Thyroid gland (tissue), 4 donors: ENCODE measurements around the gene NR2C1.

ENCODE experiments used
- POLR2A ChIP-seq, 2 donors: fragments of 450-650 bp; IDR thresholded peaks; one replicate each; pipeline ENCODE4 v1.6.1; 2017; ENCODE audit warnings: antibody characterized with exemption in 2 of 2, mild to moderate bottlenecking in 2 of 2, moderate library complexity in 1 of 2
- TF ChIP-seq, protein P1 (sequence below), 6 experiments: fragments of 200-600 bp in 3 of 6; fragments of 450-650 bp in 3 of 6; sonication (generic) in 3 of 6; IDR thresholded peaks; one replicate each; pipeline ENCODE4 v1.5.1; 2016 to 2019; ENCODE audit warnings: antibody characterized with exemption in 6 of 6, mild to moderate bottlenecking in 2 of 6, inconsistent platforms in 1 of 6, moderate library complexity in 1 of 6

DNA sequence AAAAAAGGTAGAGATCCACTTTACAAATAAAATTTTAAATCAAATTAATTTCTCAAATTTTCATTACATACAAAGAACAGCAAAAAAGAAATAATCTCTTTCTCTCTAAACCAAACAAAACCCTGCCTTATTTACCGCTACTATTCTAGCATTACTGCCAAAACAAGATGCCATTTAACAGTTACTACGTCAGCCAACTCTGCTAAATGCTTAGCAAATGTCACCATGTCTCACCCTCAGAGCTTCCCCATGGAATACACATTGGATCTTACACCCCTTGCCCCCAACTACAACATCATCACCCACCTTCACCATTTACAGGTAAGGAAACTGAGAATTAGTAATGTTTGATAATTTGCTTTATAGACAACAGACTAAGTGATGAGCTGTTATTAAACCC, 23.0 kb upstream of the NR2C1 start:
- TF ChIP-seq POLR2A (IDR thresholded peaks at IDR 0.05): no peak
- TF ChIP-seq, protein P1, sequence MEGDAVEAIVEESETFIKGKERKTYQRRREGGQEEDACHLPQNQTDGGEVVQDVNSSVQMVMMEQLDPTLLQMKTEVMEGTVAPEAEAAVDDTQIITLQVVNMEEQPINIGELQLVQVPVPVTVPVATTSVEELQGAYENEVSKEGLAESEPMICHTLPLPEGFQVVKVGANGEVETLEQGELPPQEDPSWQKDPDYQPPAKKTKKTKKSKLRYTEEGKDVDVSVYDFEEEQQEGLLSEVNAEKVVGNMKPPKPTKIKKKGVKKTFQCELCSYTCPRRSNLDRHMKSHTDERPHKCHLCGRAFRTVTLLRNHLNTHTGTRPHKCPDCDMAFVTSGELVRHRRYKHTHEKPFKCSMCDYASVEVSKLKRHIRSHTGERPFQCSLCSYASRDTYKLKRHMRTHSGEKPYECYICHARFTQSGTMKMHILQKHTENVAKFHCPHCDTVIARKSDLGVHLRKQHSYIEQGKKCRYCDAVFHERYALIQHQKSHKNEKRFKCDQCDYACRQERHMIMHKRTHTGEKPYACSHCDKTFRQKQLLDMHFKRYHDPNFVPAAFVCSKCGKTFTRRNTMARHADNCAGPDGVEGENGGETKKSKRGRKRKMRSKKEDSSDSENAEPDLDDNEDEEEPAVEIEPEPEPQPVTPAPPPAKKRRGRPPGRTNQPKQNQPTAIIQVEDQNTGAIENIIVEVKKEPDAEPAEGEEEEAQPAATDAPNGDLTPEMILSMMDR (IDR thresholded peaks at IDR 0.05): no peak
